Heart left ventricle (tissue), 13 donors: ENCODE data around the gene PCSK5.

Experiments used
- POLR2A ChIP-seq, 2 donors: fragments of 450-650 bp; IDR thresholded peaks; one replicate each; pipeline ENCODE4 v1.6.1; 2017; ENCODE audit warnings: antibody characterized with exemption in 2 of 2, mild to moderate bottlenecking in 2 of 2, moderate library complexity in 2 of 2
- TF ChIP-seq, protein P1 (sequence below), 12 donors: fragments of 200-600 bp; sonication (generic) in 4 of 12; IDR thresholded peaks; one replicate each; pipeline versions ENCODE4 v1.5.0 to v1.8.0; 2018 to 2022; ENCODE audit warnings: antibody characterized with exemption in 12 of 12, mild to moderate bottlenecking in 5 of 12
- donor health status: ischemic (EF 13 %, LVEDD 7.1; RV severe dilation, severe dysfunction).
- donor health status: DM: no; HTN: yes; CAD: no.
- donor health status: DM: no; HTN: no; CAD: no.
- donor health status: ischemic (EF 25% LVEDD 6.9; RV normal size, moderate dysfunction).
- donor health status: ischemic (EF 25% LVEDD 5.7; RV mildly dilated, moderate dysfunction).
- donor health status: ischemic (EF 35%, LVEDD 5.7; RV mildly dilated, moderate dysfunction).
- donor health status: nonischemic (EF 11% LVEDD 7.7; RV severe dilation, severe dysfunction).
- donor health status: DM: yes; HTN: yes; CAD: no.
- donor health status: PGD.
- donor health status: ischemic (EF 29% LVEDD 5.4; RV normal size, mild dysfunction).
- donor health status: nonischemic (EF 23%, LVEDD 6.1; RV moderate dilation, normal function).

DNA sequence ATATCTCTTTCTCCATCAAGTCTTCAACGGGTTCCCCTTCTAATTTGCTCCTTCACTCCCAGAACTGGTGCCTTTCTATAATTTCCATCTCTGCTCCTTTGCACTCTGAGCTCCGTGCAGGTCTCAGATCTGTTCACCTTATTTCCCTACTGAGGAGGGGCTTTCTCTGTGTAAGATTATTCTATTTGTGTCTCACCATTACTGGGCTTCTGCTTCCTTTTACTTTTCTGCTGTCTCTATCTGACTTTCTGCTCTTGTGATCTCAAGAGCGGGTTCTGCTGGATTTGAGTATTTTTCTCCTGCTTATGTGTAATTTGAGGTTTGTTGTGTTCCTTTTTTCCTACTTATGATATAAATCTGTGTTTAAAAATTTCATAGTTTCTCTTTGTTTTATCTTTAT lies 117.5 kb downstream of the PCSK5 start:
- TF ChIP-seq, protein P1, sequence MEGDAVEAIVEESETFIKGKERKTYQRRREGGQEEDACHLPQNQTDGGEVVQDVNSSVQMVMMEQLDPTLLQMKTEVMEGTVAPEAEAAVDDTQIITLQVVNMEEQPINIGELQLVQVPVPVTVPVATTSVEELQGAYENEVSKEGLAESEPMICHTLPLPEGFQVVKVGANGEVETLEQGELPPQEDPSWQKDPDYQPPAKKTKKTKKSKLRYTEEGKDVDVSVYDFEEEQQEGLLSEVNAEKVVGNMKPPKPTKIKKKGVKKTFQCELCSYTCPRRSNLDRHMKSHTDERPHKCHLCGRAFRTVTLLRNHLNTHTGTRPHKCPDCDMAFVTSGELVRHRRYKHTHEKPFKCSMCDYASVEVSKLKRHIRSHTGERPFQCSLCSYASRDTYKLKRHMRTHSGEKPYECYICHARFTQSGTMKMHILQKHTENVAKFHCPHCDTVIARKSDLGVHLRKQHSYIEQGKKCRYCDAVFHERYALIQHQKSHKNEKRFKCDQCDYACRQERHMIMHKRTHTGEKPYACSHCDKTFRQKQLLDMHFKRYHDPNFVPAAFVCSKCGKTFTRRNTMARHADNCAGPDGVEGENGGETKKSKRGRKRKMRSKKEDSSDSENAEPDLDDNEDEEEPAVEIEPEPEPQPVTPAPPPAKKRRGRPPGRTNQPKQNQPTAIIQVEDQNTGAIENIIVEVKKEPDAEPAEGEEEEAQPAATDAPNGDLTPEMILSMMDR (IDR thresholded peaks at IDR 0.05) = no peak
- no peak for TF ChIP-seq POLR2A (IDR thresholded peaks at IDR 0.05)
